ENCODE results near the gene ZSCAN22. TPM values are rescaled to one million over a fixed set of nuclear protein-coding genes. Genes with fewer than 3 reads are reported as not detected.
A peak's percentile ranks its signal among the peaks of the same experiment; 100 is the strongest.

The ZSCAN22 gene
- total and polyA plus RNA-seq, 2 of the 13 experiments (the other 11 are each of a cell fraction or from before 2014, with no cell fraction given) = 2.5 to 3.5 TPM

- TF ChIP-seq ZSCAN31 (CRISPR knock-in tag; IDR thresholded peaks at IDR 0.05; ENCODE audit: low read depth) (no peak; the same call in 1 of the 2 replicates), HNRNPK (IDR thresholded peaks at IDR 0.05; ENCODE audit: low read depth, low read length, poor library complexity, severe bottlenecking) (peak; percentile 6), ZNF3 (CRISPR knock-in tag; IDR thresholded peaks at IDR 0.05) (no peak), ZNF17 (CRISPR knock-in tag; IDR thresholded peaks at IDR 0.05) (no peak), PHF21A (CRISPR knock-in tag; IDR thresholded peaks at IDR 0.05) (peak; percentile 70; the same call in 1 of the 2 replicates), ZNF879 (CRISPR knock-in tag; IDR thresholded peaks at IDR 0.05) (peak; percentile 80; the same call in 1 of the 2 replicates), CHD4 (IDR thresholded peaks at IDR 0.05; ENCODE audit: borderline replicate concordance, low read length) (no peak), PHF8 (CRISPR knock-in tag; IDR thresholded peaks at IDR 0.05) (peak; percentile 82), RBFOX2 (IDR thresholded peaks at IDR 0.05; ENCODE audit: low read depth, low read length) (peak; percentile 88), MEIS2 (CRISPR knock-in tag; IDR thresholded peaks at IDR 0.05) (peak; percentile 72), HMGXB4 (CRISPR knock-in tag; IDR thresholded peaks at IDR 0.05; ENCODE audit: borderline replicate concordance in 1 of 2, low read depth in 1 of 2) (0 out of 4 replicates have a peak, but pooled peaks of 1 of the 2 experiments have one; percentile 21), HDAC2 (CRISPR knock-in tag; IDR thresholded peaks at IDR 0.05) (no peak; the same call in 1 of the 2 replicates), TOE1 (CRISPR knock-in tag; IDR thresholded peaks at IDR 0.05) (0 out of 2 replicates have a peak, but pooled peaks have one; percentile 15), PHF20 (CRISPR knock-in tag; IDR thresholded peaks at IDR 0.05) (0 out of 2 replicates have a peak, but pooled peaks have one; percentile 22)
- TF ChIP-seq, protein P1, sequence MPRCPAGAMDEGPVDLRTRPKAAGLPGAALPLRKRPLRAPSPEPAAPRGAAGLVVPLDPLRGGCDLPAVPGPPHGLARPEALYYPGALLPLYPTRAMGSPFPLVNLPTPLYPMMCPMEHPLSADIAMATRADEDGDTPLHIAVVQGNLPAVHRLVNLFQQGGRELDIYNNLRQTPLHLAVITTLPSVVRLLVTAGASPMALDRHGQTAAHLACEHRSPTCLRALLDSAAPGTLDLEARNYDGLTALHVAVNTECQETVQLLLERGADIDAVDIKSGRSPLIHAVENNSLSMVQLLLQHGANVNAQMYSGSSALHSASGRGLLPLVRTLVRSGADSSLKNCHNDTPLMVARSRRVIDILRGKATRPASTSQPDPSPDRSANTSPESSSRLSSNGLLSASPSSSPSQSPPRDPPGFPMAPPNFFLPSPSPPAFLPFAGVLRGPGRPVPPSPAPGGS (CRISPR knock-in tag; IDR thresholded peaks at IDR 0.05) = peak; percentile 55; the same call in 1 of the 2 replicates
- TF ChIP-seq, protein P2, sequence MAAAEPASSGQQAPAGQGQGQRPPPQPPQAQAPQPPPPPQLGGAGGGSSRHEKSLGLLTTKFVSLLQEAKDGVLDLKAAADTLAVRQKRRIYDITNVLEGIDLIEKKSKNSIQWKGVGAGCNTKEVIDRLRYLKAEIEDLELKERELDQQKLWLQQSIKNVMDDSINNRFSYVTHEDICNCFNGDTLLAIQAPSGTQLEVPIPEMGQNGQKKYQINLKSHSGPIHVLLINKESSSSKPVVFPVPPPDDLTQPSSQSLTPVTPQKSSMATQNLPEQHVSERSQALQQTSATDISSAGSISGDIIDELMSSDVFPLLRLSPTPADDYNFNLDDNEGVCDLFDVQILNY (CRISPR knock-in tag; conservative IDR thresholded peaks at IDR 0.05) = peak; percentile 27; the same call in 1 of the 2 replicates
- TF ChIP-seq, protein P3, sequence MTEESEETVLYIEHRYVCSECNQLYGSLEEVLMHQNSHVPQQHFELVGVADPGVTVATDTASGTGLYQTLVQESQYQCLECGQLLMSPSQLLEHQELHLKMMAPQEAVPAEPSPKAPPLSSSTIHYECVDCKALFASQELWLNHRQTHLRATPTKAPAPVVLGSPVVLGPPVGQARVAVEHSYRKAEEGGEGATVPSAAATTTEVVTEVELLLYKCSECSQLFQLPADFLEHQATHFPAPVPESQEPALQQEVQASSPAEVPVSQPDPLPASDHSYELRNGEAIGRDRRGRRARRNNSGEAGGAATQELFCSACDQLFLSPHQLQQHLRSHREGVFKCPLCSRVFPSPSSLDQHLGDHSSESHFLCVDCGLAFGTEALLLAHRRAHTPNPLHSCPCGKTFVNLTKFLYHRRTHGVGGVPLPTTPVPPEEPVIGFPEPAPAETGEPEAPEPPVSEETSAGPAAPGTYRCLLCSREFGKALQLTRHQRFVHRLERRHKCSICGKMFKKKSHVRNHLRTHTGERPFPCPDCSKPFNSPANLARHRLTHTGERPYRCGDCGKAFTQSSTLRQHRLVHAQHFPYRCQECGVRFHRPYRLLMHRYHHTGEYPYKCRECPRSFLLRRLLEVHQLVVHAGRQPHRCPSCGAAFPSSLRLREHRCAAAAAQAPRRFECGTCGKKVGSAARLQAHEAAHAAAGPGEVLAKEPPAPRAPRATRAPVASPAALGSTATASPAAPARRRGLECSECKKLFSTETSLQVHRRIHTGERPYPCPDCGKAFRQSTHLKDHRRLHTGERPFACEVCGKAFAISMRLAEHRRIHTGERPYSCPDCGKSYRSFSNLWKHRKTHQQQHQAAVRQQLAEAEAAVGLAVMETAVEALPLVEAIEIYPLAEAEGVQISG (CRISPR knock-in tag; IDR thresholded peaks at IDR 0.05) = peak; percentile 14
- TF ChIP-seq, protein P4, sequence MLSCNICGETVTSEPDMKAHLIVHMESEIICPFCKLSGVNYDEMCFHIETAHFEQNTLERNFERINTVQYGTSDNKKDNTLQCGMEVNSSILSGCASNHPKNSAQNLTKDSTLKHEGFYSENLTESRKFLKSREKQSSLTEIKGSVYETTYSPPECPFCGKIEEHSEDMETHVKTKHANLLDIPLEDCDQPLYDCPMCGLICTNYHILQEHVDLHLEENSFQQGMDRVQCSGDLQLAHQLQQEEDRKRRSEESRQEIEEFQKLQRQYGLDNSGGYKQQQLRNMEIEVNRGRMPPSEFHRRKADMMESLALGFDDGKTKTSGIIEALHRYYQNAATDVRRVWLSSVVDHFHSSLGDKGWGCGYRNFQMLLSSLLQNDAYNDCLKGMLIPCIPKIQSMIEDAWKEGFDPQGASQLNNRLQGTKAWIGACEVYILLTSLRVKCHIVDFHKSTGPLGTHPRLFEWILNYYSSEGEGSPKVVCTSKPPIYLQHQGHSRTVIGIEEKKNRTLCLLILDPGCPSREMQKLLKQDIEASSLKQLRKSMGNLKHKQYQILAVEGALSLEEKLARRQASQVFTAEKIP (CRISPR knock-in tag; IDR thresholded peaks at IDR 0.05; ENCODE audit: borderline replicate concordance) = no peak
Measured at GRCh38 chr19:58279042-58279924, 47.5 kb upstream of the ZSCAN22 start (continued).
